Breast epithelium (tissue), 3 donors: ENCODE data around the gene RABGEF1.

ENCODE experiments used
- POLR2A ChIP-seq: fragments of 450-650 bp; IDR thresholded peaks from one replicate; pipeline ENCODE4 v1.6.1; 2016; ENCODE audit warnings: antibody characterized with exemption, mild to moderate bottlenecking, moderate library complexity
- TF ChIP-seq, protein P1 (sequence below), 3 donors: fragments of 450-650 bp; IDR thresholded peaks; one replicate each; pipeline ENCODE4 v1.5.1; 2016 to 2017; ENCODE audit warnings: antibody characterized with exemption in 3 of 3, mild to moderate bottlenecking in 3 of 3, moderate library complexity in 3 of 3

DNA sequence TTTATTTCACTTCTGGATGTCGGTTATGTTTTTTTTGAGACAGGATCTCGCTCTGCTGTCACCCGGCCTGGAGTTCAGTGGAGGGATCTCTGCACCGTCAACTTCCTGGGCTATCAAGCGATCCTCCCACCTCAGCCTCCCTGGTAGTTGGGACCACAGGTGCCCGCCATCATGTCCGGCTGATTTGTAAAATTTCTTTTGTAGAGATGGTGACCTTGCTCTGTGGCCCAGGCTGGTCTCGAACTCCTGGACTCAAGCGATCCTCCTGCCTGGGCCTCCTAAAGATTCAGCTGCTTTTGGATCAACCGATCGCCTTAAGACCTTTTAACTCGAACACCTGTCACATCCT is 606 bp upstream of the RABGEF1 start:
- TF ChIP-seq, protein P1, sequence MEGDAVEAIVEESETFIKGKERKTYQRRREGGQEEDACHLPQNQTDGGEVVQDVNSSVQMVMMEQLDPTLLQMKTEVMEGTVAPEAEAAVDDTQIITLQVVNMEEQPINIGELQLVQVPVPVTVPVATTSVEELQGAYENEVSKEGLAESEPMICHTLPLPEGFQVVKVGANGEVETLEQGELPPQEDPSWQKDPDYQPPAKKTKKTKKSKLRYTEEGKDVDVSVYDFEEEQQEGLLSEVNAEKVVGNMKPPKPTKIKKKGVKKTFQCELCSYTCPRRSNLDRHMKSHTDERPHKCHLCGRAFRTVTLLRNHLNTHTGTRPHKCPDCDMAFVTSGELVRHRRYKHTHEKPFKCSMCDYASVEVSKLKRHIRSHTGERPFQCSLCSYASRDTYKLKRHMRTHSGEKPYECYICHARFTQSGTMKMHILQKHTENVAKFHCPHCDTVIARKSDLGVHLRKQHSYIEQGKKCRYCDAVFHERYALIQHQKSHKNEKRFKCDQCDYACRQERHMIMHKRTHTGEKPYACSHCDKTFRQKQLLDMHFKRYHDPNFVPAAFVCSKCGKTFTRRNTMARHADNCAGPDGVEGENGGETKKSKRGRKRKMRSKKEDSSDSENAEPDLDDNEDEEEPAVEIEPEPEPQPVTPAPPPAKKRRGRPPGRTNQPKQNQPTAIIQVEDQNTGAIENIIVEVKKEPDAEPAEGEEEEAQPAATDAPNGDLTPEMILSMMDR (IDR thresholded peaks at IDR 0.05), result no peak
- no peak for TF ChIP-seq POLR2A
